Right renal cortex interstitium (tissue), 3 donors: ENCODE measurements around the gene PMEPA1. TPM values are rescaled to one million over a fixed set of nuclear protein-coding genes. Genes with fewer than 3 reads are reported as not detected.

Source experiments
- DNase-seq, 3 donors: peaks; one replicate each; pipeline ENCODE4 v3.0.0-alpha.2; 2013; ENCODE audit warnings: low read depth in 3 of 3, low spot score in 2 of 3
- polyA plus RNA-seq, 3 donors: library from polyadenylated mRNA; unstranded; fragments of 120-200 nt; gene quantifications; one replicate each; pipeline ENCODE4 v1.2.1, GENCODE V29; 2013; ENCODE audit not compliant: insufficient read length in 3 of 3

The PMEPA1 gene
- 10 to 100 TPM; 18.2 to 21.3 (median 20.5) TPM for polyA plus RNA-seq

- peak in 2 of 3 donors; percentile 85 to 87 for DNase-seq
Measured at GRCh38 chr20:57709823-57710799, at the start of gene PMEPA1. Gene PMEPA1, minus strand, starts transcription at chr20:57710015. Its CDS starts 433 bp downstream, at chr20:57709582.

- no peak for DNase-seq
Measured at GRCh38 chr20:57757767-57758166, 48.0 kb upstream of the PMEPA1 start.

GRCh38 chr20:57756921-57757320, 47.1 kb upstream of the PMEPA1 start:
- DNase-seq, result no peak

- no peak for DNase-seq
Measured at GRCh38 chr20:57756213-57756612, 46.4 kb upstream of the PMEPA1 start.

- DNase-seq, result no peak
Measured at GRCh38 chr20:57755609-57756008, 45.8 kb upstream of the PMEPA1 start.

GRCh38 chr20:57754190-57754589, 44.4 kb upstream of the PMEPA1 start:
- DNase-seq, result no peak

GRCh38 chr20:57753332-57754164, 43.7 kb upstream of the PMEPA1 start:
- DNase-seq, result no peak

- DNase-seq, result no peak
Measured at GRCh38 chr20:57751411-57751810, 41.6 kb upstream of the PMEPA1 start.

GRCh38 chr20:57749869-57750268, 40.1 kb upstream of the PMEPA1 start:
- DNase-seq, result no peak

- DNase-seq, result no peak
Measured at GRCh38 chr20:57749131-57749690, 39.4 kb upstream of the PMEPA1 start.

- peak in 1 of 3 donors; percentile 29 for DNase-seq
Measured at GRCh38 chr20:57748601-57749130, 38.9 kb upstream of the PMEPA1 start.

GRCh38 chr20:57747861-57748481, 38.2 kb upstream of the PMEPA1 start:
- DNase-seq, result no peak

GRCh38 chr20:57746832-57747404, 37.1 kb upstream of the PMEPA1 start:
- DNase-seq, result no peak

- DNase-seq, result no peak
Measured at GRCh38 chr20:57746201-57746600, 36.4 kb upstream of the PMEPA1 start.

- DNase-seq, result no peak
Measured at GRCh38 chr20:57744206-57744605, 34.4 kb upstream of the PMEPA1 start.

- no peak for DNase-seq
Measured at GRCh38 chr20:57743450-57744095, 33.8 kb upstream of the PMEPA1 start.

GRCh38 chr20:57742507-57743181, 32.8 kb upstream of the PMEPA1 start:
- DNase-seq, result no peak

- no peak for DNase-seq
Measured at GRCh38 chr20:57738484-57738883, 28.7 kb upstream of the PMEPA1 start.

GRCh38 chr20:57738053-57738452, 28.2 kb upstream of the PMEPA1 start:
- DNase-seq, result no peak
